ENCODE results near the gene RNF212. TPM values are rescaled to one million over a fixed set of nuclear protein-coding genes. Genes with fewer than 3 reads are reported as not detected.

The RNF212 gene
- total and polyA plus RNA-seq, 2 of the 13 experiments (the other 11 are each of a cell fraction or from before 2014, with no cell fraction given), result not detected

GRCh38 chr4:1035510-1035909 lies 77.9 kb downstream of the RNF212 start (continued):
- TF ChIP-seq ZBTB43 (CRISPR knock-in tag; conservative IDR thresholded peaks at IDR 0.05) (no peak), JUND (CRISPR knock-in tag; IDR thresholded peaks at IDR 0.05) (no peak), DNMT3B (CRISPR knock-in tag; conservative IDR thresholded peaks at IDR 0.05) (no peak), ZNF460 (CRISPR knock-in tag; IDR thresholded peaks at IDR 0.05; ENCODE audit: borderline replicate concordance) (no peak), ZNF253 (CRISPR knock-in tag; IDR thresholded peaks at IDR 0.05; ENCODE audit: borderline replicate concordance) (no peak), NFE2 (CRISPR knock-in tag; IDR thresholded peaks at IDR 0.05) (no peak), ZNF383 (CRISPR knock-in tag; IDR thresholded peaks at IDR 0.05; ENCODE audit: borderline replicate concordance) (no peak), KDM3A (CRISPR knock-in tag; IDR thresholded peaks at IDR 0.05; ENCODE audit: low read depth) (no peak), KDM4B (CRISPR knock-in tag; IDR thresholded peaks at IDR 0.05) (no peak), RXRB (CRISPR knock-in tag; IDR thresholded peaks at IDR 0.05; ENCODE audit: borderline replicate concordance) (no peak), PHF8 (CRISPR knock-in tag; IDR thresholded peaks at IDR 0.05) (0 out of 2 replicates have a peak, but pooled peaks have one; percentile 36), ZNF747 (CRISPR knock-in tag; IDR thresholded peaks at IDR 0.05; ENCODE audit: borderline replicate concordance) (no peak), KLF15 (CRISPR knock-in tag; IDR thresholded peaks at IDR 0.05; ENCODE audit: borderline replicate concordance) (no peak), ZFP91 (CRISPR knock-in tag; IDR thresholded peaks at IDR 0.05; ENCODE audit: borderline replicate concordance) (0 out of 2 replicates have a peak, but pooled peaks have one; percentile 52), ZNF777 (CRISPR knock-in tag; IDR thresholded peaks at IDR 0.05) (no peak), ZEB1 (IDR thresholded peaks at IDR 0.05; ENCODE audit: insufficient replicate concordance, low read depth) (no peak), ZNF407 (CRISPR knock-in tag; IDR thresholded peaks at IDR 0.05; ENCODE audit: not compliant biosample characterization) (no peak), HOMEZ (CRISPR knock-in tag; IDR thresholded peaks at IDR 0.05; ENCODE audit: low read depth) (no peak; the same call in 1 of the 2 replicates)

All from HepG2 (cell line).